Vagina (tissue), 2 donors: ENCODE measurements around the gene RPL18.

Experiments used
- POLR2A ChIP-seq, 2 donors: fragments of 450-650 bp; IDR thresholded peaks; one replicate each; pipeline ENCODE4 v1.6.1; 2017; ENCODE audit warnings: antibody characterized with exemption in 2 of 2, mild to moderate bottlenecking in 2 of 2, moderate library complexity in 2 of 2
- POLR2AphosphoS5 ChIP-seq, 2 donors: sonication (generic); formaldehyde crosslinking; IDR thresholded peaks; one replicate each; pipeline ENCODE4 v1.9.0; 2017; ENCODE audit warnings: antibody characterized with exemption in 2 of 2, mild to moderate bottlenecking in 2 of 2, low read depth in 1 of 2; ENCODE audit not compliant: insufficient read depth in 1 of 2
- TF ChIP-seq, protein P1 (sequence below), 3 experiments: fragments of 450-650 bp in 2 of 3; fragments of 200-600 bp in 1 of 3; sonication (generic) in 1 of 3; IDR thresholded peaks; one replicate each; pipeline ENCODE4 v1.5.1; 2017 to 2019; ENCODE audit warnings: antibody characterized with exemption in 3 of 3, mild to moderate bottlenecking in 2 of 3, moderate library complexity in 2 of 3

DNA sequence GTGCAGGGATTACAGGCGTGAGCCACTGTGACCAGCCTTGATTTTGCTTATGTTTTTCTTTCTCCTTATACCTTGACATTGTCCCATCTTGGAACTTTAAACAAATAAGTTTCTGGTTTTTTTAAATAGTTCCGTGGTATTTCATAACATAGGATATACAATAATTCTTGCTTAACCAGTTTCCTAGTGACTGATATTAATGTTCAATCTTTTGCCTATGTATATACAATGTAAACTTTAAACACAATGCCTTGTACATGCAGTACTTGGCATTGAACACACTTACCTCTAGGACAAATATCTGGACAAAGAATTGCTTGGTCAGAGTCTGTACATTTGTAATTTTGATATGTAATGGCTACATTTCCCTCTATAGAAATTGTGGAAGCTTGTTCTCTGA is 36.8 kb downstream of the RPL18 start:
- TF ChIP-seq, protein P1, sequence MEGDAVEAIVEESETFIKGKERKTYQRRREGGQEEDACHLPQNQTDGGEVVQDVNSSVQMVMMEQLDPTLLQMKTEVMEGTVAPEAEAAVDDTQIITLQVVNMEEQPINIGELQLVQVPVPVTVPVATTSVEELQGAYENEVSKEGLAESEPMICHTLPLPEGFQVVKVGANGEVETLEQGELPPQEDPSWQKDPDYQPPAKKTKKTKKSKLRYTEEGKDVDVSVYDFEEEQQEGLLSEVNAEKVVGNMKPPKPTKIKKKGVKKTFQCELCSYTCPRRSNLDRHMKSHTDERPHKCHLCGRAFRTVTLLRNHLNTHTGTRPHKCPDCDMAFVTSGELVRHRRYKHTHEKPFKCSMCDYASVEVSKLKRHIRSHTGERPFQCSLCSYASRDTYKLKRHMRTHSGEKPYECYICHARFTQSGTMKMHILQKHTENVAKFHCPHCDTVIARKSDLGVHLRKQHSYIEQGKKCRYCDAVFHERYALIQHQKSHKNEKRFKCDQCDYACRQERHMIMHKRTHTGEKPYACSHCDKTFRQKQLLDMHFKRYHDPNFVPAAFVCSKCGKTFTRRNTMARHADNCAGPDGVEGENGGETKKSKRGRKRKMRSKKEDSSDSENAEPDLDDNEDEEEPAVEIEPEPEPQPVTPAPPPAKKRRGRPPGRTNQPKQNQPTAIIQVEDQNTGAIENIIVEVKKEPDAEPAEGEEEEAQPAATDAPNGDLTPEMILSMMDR (IDR thresholded peaks at IDR 0.05): no peak
- TF ChIP-seq POLR2A (IDR thresholded peaks at IDR 0.05) (no peak), POLR2AphosphoS5 (IDR thresholded peaks at IDR 0.05; ENCODE audit: insufficient read depth in 1 of 2, low read depth in 1 of 2) (no peak)
